NCI-H2171 (cell line): ENCODE measurements around the gene CCDC30.
"Not testable (repeated sequence)": the region's sequence is repeated elsewhere in the genome, so short reads cannot be mapped to it uniquely, and the experiment has no call there.

Experiments used
- DNase-seq: peaks from one replicate; lab custom pipeline; 2025; lab: John Stamatoyannopoulos, UW

Gene CCDC30

GRCh38 chr1:42450061-42450460 lies 13.0 kb upstream of the CCDC30 start:
- DNase-seq, result no peak

DNA sequence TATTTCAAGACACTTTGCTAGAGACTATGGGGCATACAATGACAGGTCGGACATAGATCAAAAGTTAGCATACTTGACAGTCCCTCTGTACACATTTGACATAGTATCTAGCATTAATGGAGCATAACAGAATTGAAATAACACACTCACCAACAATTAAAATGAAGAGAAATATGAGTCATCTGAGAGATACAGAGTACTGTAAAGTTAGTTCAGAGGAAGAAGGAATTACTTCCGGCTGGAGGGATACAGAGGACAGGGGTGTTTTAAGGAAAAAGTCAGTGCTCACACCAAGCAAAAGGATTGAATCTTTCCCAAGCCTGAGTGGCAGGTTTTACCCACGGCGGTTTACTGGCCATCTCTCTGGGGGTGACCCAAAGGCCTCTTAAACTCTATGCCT lies 9.7 kb upstream of the CCDC30 start:
- DNase-seq, result no peak

GRCh38 chr1:42454403-42454802 lies 8.7 kb upstream of the CCDC30 start:
- no peak for DNase-seq

DNA sequence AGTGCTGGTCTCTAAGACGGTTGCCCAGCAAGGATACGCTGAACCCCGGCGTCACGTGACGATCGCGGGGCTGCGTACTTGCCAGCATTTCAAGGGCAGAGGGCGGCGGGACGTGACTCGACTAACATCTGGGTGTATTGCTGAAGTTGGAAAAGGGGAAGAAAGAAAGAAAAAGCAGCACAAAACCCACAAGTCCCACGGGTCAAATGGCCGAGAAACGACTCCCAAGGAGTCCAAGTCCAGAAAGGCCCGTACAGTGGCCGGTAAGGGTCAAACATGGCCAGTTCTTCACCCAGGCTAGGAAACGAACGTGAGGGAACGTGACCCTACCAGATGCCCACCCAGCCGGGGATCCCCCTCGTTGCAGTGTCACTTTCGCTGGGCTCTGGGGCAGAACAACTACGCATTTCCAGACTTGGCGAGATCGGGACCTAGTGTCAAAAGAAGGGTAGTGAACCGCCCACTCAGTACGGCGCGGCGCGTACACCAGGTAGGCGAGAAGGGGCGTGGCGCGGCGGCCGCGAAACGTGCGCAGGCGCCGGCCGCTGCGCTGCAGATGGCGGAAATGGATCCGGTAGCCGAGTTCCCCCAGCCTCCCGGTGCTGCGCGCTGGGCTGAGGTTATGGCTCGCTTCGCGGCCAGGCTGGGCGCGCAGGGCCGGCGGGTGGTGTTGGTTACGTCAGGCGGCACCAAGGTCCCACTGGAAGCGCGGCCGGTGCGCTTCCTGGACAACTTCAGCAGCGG lies 6.9 kb upstream of the CCDC30 start, which contains the start of the genes PPCS and ZMYND12:
TSS of gene PPCS (plus strand) at position 534 of the 744 bp plus-strand sequence. CDS start at position 557, 23 bp downstream.
TSS of gene ZMYND12 (minus strand) at position 13 of the 744 bp plus-strand sequence. CDS start 25 bp downstream, outside the sequence.
- peak; percentile 85 for DNase-seq

DNA sequence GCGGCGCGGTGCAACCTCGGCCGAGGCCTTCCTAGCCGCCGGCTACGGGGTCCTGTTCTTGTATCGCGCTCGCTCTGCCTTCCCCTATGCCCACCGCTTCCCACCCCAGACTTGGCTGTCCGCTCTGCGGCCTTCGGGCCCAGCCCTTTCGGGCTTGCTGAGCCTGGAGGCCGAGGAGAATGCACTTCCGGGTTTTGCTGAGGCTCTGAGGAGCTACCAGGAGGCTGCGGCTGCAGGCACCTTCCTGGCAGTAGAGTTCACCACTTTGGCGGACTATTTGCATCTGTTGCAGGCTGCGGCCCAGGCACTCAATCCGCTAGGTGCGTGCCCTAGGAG lies 6.4 kb upstream of the CCDC30 start:
- DNase-seq, result peak; percentile 36

- DNase-seq, result no peak
Observed at GRCh38 chr1:42461196-42461595, 1.9 kb upstream of the CCDC30 start.

DNA sequence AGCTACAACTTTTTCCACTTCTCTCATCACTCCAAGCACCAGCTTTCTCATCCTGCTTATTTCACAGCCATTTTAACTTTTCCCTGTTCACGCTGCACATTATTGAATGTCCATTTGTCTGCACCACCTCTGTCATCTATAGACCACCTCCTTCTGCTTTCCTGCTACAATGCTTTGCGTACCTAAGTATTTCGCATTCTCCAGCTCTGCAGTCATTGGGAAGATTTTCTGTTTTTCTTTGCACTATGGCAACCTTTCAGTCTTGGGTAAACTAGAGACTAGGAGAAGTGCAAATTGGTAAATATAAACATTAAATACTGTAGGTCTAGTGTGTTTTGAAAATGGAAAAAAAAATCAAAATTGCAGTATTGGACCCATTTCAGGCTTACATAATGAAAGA lies 835 bp downstream of the CCDC30 start:
- no peak for DNase-seq

DNA sequence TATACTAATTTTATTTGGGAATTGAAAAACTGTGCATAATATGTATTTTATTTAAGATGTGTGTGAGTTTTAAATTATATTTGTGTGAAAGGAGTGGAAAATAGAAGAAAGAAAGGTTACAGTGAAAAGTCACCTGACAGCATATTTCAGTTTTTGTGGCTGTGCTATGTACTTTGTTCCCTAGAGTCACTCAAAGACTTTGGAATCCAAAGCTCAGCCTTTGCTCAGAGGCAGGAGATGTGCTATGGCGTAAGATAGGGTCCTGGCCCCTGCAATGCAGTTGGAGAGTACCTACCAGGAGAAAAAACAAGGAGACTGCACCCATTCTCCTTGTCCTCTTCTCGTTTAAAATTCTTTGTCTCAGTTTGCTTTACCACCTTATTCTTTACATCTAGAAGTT lies 2.9 kb downstream of the CCDC30 start:
- DNase-seq, result no peak

DNA sequence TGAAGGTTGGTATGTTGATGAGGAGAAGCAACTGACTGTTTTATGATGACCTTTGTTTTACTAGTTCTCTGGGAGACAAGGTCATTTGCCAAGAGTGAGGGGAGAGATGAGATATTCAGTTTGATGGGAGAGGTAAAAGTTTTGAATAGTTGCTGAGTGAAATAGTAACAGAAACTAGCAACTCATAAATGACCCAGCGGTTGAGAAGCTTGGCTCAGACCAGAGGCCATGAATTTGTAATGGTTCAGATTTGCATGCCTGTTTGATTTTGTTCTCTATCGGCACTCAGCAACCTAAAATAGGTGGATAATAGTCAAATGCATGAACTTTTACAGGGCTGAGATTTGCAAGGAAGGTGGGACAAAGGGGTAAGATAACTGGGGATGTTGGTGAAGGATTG lies 6.6 kb downstream of the CCDC30 start:
- DNase-seq, result no peak

- DNase-seq, result no peak
Observed at GRCh38 chr1:42476605-42477004, 13.5 kb downstream of the CCDC30 start.

DNA sequence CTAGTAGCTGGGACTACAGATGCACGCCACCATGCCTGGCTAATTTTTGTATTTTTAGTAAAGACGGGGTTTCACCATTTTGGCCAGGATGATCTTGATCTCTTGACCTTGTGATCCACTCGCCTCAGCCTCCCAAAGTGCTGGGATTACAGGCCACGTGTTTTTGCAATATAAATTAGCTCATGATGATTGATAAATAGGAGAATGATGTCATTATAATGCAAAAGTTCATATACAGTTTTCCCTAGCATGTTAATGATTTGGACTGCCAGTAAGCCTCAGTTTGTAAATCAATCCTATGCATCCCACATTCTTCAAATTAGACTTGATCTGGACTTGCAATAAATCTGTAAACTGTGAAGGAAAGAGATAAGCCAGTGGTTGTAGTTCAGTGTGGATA lies 14.3 kb downstream of the CCDC30 start:
- not testable (repeated sequence) for DNase-seq

DNA sequence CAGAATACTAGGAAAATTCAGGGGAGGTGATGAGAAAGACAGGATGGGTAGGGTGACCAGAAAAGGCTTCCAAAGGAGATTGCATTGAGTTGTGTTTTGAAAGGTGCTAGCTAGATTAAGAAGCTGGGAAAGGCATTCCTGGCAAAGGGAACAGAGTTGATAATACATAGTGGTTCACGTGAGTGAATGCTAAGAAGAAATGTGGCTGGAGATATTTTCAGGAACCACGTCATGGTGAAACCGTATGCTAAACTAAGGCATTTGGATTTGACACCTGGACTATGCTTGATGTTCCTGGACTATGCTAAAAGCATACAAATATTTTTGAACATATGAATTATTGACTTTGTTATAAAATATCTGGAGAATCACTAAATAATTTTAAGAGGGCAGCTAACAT lies 14.7 kb downstream of the CCDC30 start:
- no peak for DNase-seq

DNA sequence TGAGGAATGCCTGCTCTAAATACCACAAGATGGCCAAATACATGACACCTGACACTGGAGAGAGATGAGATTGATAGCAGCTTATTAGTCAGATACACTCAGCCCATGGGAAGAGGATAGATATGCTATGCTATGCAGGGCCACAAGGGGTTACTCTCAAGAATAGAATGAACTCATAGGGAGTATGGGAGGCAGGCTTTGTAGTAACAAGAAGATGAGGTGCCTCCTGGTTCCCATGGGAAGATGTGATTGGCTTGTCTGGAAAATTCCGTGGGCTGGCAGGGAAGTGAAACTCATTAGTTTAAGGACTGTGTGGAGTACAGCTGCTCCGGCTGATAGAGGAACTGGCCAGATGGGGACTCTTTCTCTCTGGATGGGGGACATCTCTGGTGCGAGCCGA lies 16.5 kb downstream of the CCDC30 start:
- DNase-seq, result peak; percentile 85

GRCh38 chr1:42480921-42481320 lies 17.8 kb downstream of the CCDC30 start:
- no peak for DNase-seq

DNA sequence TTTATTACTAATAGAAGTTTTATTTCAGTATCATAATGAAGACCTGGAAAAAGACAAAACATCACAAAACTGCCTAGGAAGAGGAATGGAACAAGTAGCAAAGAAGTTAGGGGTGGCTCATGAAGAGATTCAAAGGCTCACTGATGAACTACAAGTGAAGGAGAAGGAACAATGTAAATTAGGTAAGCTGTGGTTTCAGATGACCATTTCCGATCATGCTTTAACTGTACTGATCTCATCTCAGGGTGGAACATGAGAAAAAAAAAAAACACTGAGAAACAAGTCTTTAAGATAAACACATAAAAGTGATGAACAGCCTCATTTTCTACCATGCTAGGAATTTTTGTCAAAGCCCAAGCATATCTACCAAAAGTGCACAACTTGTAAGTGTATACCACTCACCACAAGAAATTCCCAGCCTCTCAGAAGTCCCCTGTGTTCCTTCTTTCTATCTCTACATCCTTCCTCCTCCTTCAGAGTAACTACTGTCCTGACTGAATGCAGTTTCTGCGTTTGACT lies 19.6 kb downstream of the CCDC30 start:
- no peak for DNase-seq

- DNase-seq, result no peak
Observed at GRCh38 chr1:42484382-42484781, 21.3 kb downstream of the CCDC30 start.

- DNase-seq, result no peak
Observed at GRCh38 chr1:42490237-42490636, 27.2 kb downstream of the CCDC30 start.

DNA sequence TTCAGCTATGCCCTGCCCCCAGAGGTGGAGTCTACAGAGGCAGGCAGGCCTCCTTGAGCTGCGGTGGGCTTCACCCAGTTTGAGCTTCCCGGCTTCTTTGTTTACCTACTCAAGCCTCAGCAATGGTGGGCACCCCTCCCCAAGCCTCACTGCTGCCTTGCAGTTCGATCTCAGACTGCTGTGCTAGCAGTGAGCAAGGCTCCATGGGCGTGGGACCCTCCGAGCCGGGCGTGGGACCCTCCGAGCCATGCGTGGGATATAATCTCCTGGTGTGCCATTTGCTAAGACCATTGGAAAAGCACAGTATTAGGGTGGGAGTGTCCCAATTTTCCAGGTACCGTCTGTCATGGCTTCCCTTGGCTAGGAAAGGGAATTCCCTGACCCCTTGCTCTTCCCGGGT lies 38.9 kb downstream of the CCDC30 start:
- not testable (repeated sequence) for DNase-seq

DNA sequence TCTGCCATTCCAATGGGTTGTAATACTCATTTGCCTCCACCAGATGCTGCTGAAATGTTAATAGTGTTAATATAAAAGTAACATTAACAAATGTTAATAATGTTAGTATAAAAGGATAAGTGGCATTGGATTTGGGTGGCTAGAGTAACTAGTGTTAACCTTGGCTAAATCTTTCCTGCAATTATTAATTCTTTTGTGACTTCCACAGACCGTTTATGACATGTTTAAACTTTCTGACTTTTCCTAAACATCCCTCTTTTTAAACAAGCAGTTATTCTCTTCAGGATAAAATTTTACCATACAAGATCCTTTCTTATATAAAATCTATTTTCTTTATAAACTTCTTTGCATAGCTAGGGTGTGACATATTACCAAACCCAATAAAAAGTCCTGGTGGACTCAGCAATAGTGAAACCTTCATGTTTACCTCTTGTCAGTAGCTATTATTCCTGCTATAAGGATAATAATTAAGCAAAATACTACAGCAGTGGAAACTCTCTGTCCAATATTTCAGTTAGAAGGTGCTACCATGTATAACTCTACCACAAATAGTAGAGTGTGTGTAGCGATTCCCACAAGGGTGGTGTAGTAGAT lies 41.5 kb downstream of the CCDC30 start:
- DNase-seq, result no peak

DNA sequence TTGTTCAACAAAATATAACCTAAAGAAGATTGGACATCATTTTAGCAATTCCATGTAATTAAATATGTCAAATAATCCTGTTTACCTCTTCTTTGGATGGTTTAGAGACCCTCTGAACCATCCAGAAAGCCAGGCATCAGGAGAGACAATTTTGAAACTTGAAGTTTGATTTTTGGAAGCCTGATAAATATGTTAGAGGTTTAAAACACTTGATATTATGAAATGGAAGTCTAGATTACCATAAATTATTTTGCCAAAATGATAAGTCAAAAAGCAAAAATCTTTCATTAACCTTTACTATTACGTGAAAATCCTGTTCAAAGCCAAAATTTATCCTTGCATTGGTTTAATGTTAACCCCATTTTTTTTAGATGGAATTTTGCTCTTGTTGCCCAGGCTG lies 43.5 kb downstream of the CCDC30 start:
- DNase-seq, result no peak

GRCh38 chr1:42511581-42512155 lies 48.6 kb downstream of the CCDC30 start:
- DNase-seq, result not testable (repeated sequence)

DNA sequence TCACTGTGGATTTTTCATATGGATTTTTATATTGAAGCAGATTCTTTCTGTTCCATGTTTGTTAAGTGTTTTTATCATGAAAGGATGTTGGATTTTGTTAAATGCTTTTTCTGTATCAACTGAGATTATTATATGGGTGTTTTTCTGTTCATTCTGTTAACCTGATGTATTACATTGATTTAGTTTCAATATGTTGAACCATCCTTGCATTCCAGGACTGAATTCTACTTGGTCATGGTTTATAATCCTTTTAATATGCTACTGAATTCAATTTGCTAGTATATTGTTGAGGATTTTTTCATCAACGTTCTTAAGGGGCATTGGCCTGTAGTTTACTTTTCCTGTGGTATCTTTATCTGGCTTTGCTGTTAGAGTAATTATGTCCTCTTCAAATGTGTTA lies 55.8 kb downstream of the CCDC30 start:
- no peak for DNase-seq

DNA sequence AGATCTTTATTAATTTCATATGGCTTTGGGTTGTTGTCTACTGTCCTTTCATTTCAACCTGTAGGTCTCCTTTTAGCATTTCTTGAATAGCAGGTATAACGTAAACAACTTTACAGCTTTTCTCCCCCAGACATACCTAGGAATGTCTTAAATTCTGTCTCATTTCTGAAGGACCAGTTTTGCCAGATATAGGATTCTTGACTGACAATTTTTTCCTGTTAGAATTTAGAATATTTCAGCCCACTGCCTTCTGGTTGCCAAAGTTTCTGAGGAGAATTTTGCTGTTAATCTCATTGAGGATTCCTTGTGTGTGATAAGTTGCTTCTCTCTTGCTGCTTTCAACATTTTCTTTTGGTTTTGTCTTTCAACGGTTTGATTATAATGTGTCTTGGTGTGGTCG lies 60.1 kb downstream of the CCDC30 start:
- no peak for DNase-seq
